Measurements from ENCODE around the gene AQP9. TPM values are rescaled to one million over a fixed set of nuclear protein-coding genes. Genes with fewer than 3 reads are reported as not detected.

The AQP9 gene
- total RNA-seq, 4 donors from 2014 or later, result 0.26 to 9.6 (median 0.98) TPM; not detected in 1

- no peaks in the 10 kb centered on the region for H3K36me3 ChIP-seq
- TF ChIP-seq POLR2AphosphoS5 (IDR thresholded peaks at IDR 0.05) (no peak), POLR2A (IDR thresholded peaks at IDR 0.05; ENCODE audit: low read depth) (no peak), EP300 (IDR thresholded peaks at IDR 0.05) (no peak), CTCF (IDR thresholded peaks at IDR 0.05) (no peak)
- intact Hi-C loops (cut with DNase I), result no loop called here
- 93% methylated on average over 1 of the region's 1 CpG for WGBS
- H3K27me3 ChIP-seq, result peaks cover 0 to 5% (median 0%) of the 10 kb centered on the region in 4 donors
- DNase-seq (ENCODE audit: extremely low spot score), result no peak
- H3K27ac ChIP-seq (replicated peaks in 1 of 4), result no peak overlapping the region
- no peak overlapping the region for H3K4me3 ChIP-seq
- peaks cover 0 to 10% (median 5%) of the 10 kb centered on the region in 4 donors for H3K9me3 ChIP-seq
- H3K4me1 ChIP-seq, result no peaks in the 10 kb centered on the region
Observed at GRCh38 chr15:58124585-58124984, 13.6 kb upstream of the AQP9 start.

- Histone ChIP-seq H3K4me3 (no peak overlapping the region), H3K27ac (replicated peaks in 1 of 4) (no peak overlapping the region), H3K9me3 (peaks cover 0 to 10% (median 5%) of the 10 kb centered on the region in 4 donors), H3K27me3 (peaks cover 0 to 5% (median 0%) of the 10 kb centered on the region in 4 donors), H3K36me3 (no peaks in the 10 kb centered on the region), H3K4me1 (no peaks in the 10 kb centered on the region)
- intact Hi-C loops (cut with DNase I), result no loop called here
- TF ChIP-seq POLR2AphosphoS5 (IDR thresholded peaks at IDR 0.05) (no peak), CTCF (IDR thresholded peaks at IDR 0.05) (no peak), EP300 (IDR thresholded peaks at IDR 0.05) (no peak), POLR2A (IDR thresholded peaks at IDR 0.05; ENCODE audit: low read depth) (no peak)
- DNase-seq (ENCODE audit: extremely low spot score), result no peak
Observed at GRCh38 chr15:58125333-58125732, 12.8 kb upstream of the AQP9 start.

GRCh38 chr15:58134886-58135285 lies 3.3 kb upstream of the AQP9 start:
- Histone ChIP-seq H3K9me3 (no peaks in the 10 kb centered on the region), H3K27me3 (no peaks in the 10 kb centered on the region), H3K4me3 (no peak overlapping the region), H3K27ac (replicated peaks in 1 of 4) (no peak overlapping the region), H3K4me1 (peaks cover 0 to 7% (median 0%) of the 10 kb centered on the region in 4 donors), H3K36me3 (no peaks in the 10 kb centered on the region)
- WGBS, result 84% methylated on average over 4 of the region's 4 CpGs
- no peak for DNase-seq (ENCODE audit: extremely low spot score)
- TF ChIP-seq EP300 (IDR thresholded peaks at IDR 0.05), result no peak
- TF ChIP-seq POLR2AphosphoS5 (IDR thresholded peaks at IDR 0.05), result no peak
- TF ChIP-seq CTCF (IDR thresholded peaks at IDR 0.05), result no peak
- TF ChIP-seq POLR2A (IDR thresholded peaks at IDR 0.05; ENCODE audit: low read depth), result no peak
- intact Hi-C loops (cut with DNase I), result no loop called here

GRCh38 chr15:58135511-58136174 lies 2.5 kb upstream of the AQP9 start:
- Histone ChIP-seq H3K4me1 (peaks cover 0 to 8% (median 0%) of the 10 kb centered on the region in 4 donors), H3K4me3 (no peak overlapping the region), H3K27me3 (no peaks in the 10 kb centered on the region), H3K27ac (replicated peaks in 1 of 4) (no peak overlapping the region), H3K9me3 (no peaks in the 10 kb centered on the region), H3K36me3 (no peaks in the 10 kb centered on the region)
- no peak for TF ChIP-seq EP300 (IDR thresholded peaks at IDR 0.05)
- no peak for TF ChIP-seq POLR2A (IDR thresholded peaks at IDR 0.05; ENCODE audit: low read depth)
- TF ChIP-seq CTCF (IDR thresholded peaks at IDR 0.05), result no peak
- no peak for TF ChIP-seq POLR2AphosphoS5 (IDR thresholded peaks at IDR 0.05)
- intact Hi-C loops (cut with DNase I), result no loop called here
- no peak for DNase-seq (ENCODE audit: extremely low spot score)
- WGBS, result 74% methylated on average over 2 of the region's 2 CpGs

GRCh38 chr15:58136731-58137130 lies 1.4 kb upstream of the AQP9 start:
- Histone ChIP-seq H3K27ac (replicated peaks in 1 of 4) (no peak overlapping the region), H3K27me3 (no peaks in the 10 kb centered on the region), H3K36me3 (no peaks in the 10 kb centered on the region), H3K4me3 (no peak overlapping the region), H3K9me3 (no peaks in the 10 kb centered on the region), H3K4me1 (peaks cover 0 to 8% (median 0%) of the 10 kb centered on the region in 4 donors)
- 89% methylated on average over 1 of the region's 1 CpG for whole genome bisulfite sequencing
- TF ChIP-seq POLR2A (IDR thresholded peaks at IDR 0.05; ENCODE audit: low read depth), result no peak
- no peak for TF ChIP-seq POLR2AphosphoS5 (IDR thresholded peaks at IDR 0.05)
- no peak for TF ChIP-seq CTCF (IDR thresholded peaks at IDR 0.05)
- TF ChIP-seq EP300 (IDR thresholded peaks at IDR 0.05), result no peak
- DNase-seq (ENCODE audit: extremely low spot score), result no peak
- intact Hi-C loops (cut with DNase I), result no loop called here

All from esophagus muscularis mucosa (tissue), 4 donors.